H9 (cell line): ENCODE data around the gene CCDC160. TPM values are rescaled to one million over a fixed set of nuclear protein-coding genes. Genes with fewer than 3 reads are reported as not detected.

Source experiments
- DNase-seq: peaks from one replicate; pipeline ENCODE4 v3.0.0-alpha.2; 2017
- H2AFZ ChIP-seq: one replicate; pipeline ENCODE4 v1.6.1; 2013; ENCODE audit warnings: mild to moderate bottlenecking, low read length, control low read depth, moderate library complexity
- H2AK5ac ChIP-seq: 2 replicates; pipeline ENCODE4 v1.6.1; 2013; ENCODE audit warnings: low read length, control low read depth, mixed read lengths; ENCODE audit not compliant: insufficient read length
- H2BK120ac ChIP-seq: one replicate; pipeline ENCODE4 v1.6.1; 2013; ENCODE audit warnings: low read depth, mild to moderate bottlenecking, low read length, control low read depth, inconsistent platforms; ENCODE audit not compliant: poor library complexity, severe bottlenecking
- H2BK12ac ChIP-seq: 2 replicates; pipeline ENCODE4 v1.6.1; 2013; ENCODE audit warnings: low read length, control low read depth, mixed read lengths, low read depth; ENCODE audit not compliant: insufficient read length
- H2BK15ac ChIP-seq: 2 replicates; pipeline ENCODE4 v1.6.1; 2013; ENCODE audit warnings: low read depth, low read length, control low read depth
- H2BK20ac ChIP-seq: one replicate; pipeline ENCODE4 v1.6.1; 2013; ENCODE audit warnings: low read depth, mild to moderate bottlenecking, low read length, control low read depth, inconsistent platforms; ENCODE audit not compliant: poor library complexity, severe bottlenecking
- H2BK5ac ChIP-seq: 2 replicates; pipeline ENCODE4 v1.6.1; 2013; ENCODE audit warnings: low read length, control low read depth, mixed read lengths; ENCODE audit not compliant: insufficient read length
- H3K14ac ChIP-seq: 2 replicates; pipeline ENCODE4 v1.6.1; 2013; ENCODE audit warnings: low read length, control low read depth; ENCODE audit not compliant: insufficient read depth
- H3K18ac ChIP-seq: 2 replicates; pipeline ENCODE4 v1.6.1; 2013; ENCODE audit warnings: low read depth, mild to moderate bottlenecking, mixed read lengths, low read length, control low read depth; ENCODE audit not compliant: insufficient read length
- H3K23ac ChIP-seq: 2 replicates; pipeline ENCODE4 v1.6.1; 2013; ENCODE audit warnings: low read length, control low read depth, mixed read lengths, low read depth; ENCODE audit not compliant: insufficient read length
- H3K23me2 ChIP-seq: 2 replicates; pipeline ENCODE4 v1.6.1; 2013; ENCODE audit warnings: low read depth, mild to moderate bottlenecking, mixed read lengths, low read length, control low read depth; ENCODE audit not compliant: insufficient read length, poor library complexity, severe bottlenecking
- H3K27ac ChIP-seq: 2 replicates; pipeline ENCODE4 v1.5.1; 2013; ENCODE audit warnings: low read length, control low read depth, mixed read lengths, low read depth; ENCODE audit not compliant: insufficient read length
- H3K27me3 ChIP-seq: 2 replicates; pipeline ENCODE4 v1.6.1; 2013; ENCODE audit warnings: low read length, control low read depth, inconsistent platforms; ENCODE audit not compliant: insufficient read depth
- H3K4ac ChIP-seq: 2 replicates; pipeline ENCODE4 v1.6.1; 2013; ENCODE audit warnings: low read depth, mild to moderate bottlenecking, control low read depth, inconsistent platforms, low read length, moderate library complexity
- H3K4me1 ChIP-seq: 2 replicates; pipeline ENCODE4 v1.6.1; 2013; ENCODE audit warnings: low read length, control low read depth, inconsistent platforms; ENCODE audit not compliant: insufficient read depth
- H3K4me2 ChIP-seq: 2 replicates; pipeline ENCODE4 v1.6.1; 2013; ENCODE audit warnings: low read length, control low read depth, mixed read lengths; ENCODE audit not compliant: insufficient read length, insufficient read depth
- H3K56ac ChIP-seq: 2 replicates; pipeline ENCODE4 v1.6.1; 2013; ENCODE audit warnings: low read depth, mild to moderate bottlenecking, mixed read lengths, low read length, control low read depth; ENCODE audit not compliant: insufficient read length
- H3K79me1 ChIP-seq: 2 replicates; pipeline ENCODE4 v1.6.1; 2013; ENCODE audit warnings: low read depth, mild to moderate bottlenecking, moderate library complexity, low read length, control low read depth, inconsistent platforms; ENCODE audit not compliant: insufficient read depth, poor library complexity, severe bottlenecking
- H3K79me2 ChIP-seq: 2 replicates; pipeline ENCODE4 v1.6.1; 2013; ENCODE audit warnings: low read length, control low read depth, inconsistent platforms; ENCODE audit not compliant: insufficient read depth
- H3K9ac ChIP-seq: 2 replicates; pipeline ENCODE4 v1.6.1; 2013; ENCODE audit warnings: low read length, control low read depth, mixed read lengths; ENCODE audit not compliant: insufficient read length; ENCODE audit errors: extremely low read depth
- H3K9me3 ChIP-seq: one replicate; pipeline ENCODE4 v1.6.1; 2013; ENCODE audit warnings: low read depth, low read length, inconsistent platforms; ENCODE audit not compliant: control insufficient read depth
- H3T11ph ChIP-seq: one replicate; pipeline ENCODE4 v1.6.1; 2013; ENCODE audit warnings: mild to moderate bottlenecking, low read length, control low read depth, inconsistent platforms
- H4K20me1 ChIP-seq: one replicate; pipeline ENCODE4 v1.6.1; 2013; ENCODE audit not compliant: control insufficient read depth, insufficient read length, insufficient read depth
- H4K5ac ChIP-seq: 2 replicates; pipeline ENCODE4 v1.6.1; 2013; ENCODE audit warnings: low read depth, mild to moderate bottlenecking, mixed read lengths, low read length, control low read depth; ENCODE audit not compliant: insufficient read length
- H4K8ac ChIP-seq: replicated peaks from 2 replicates; pipeline ENCODE4 v1.6.1; 2013; ENCODE audit warnings: low read length, control low read depth, mixed read lengths, low read depth; ENCODE audit not compliant: insufficient read length
- H4K91ac ChIP-seq: 2 replicates; pipeline ENCODE4 v1.6.1; 2013; ENCODE audit warnings: low read depth, mild to moderate bottlenecking, moderate library complexity, mixed read lengths, low read length, control low read depth; ENCODE audit not compliant: insufficient read length
- H3K27ac Mint-ChIP-seq, 3 experiments: 2 replicates in 2 of 3; 3 replicates in 1 of 3; pipeline ENCODE4 v1.8.0; 2020 to 2021; ENCODE audit warnings: mixed read lengths in 3 of 3, mild to moderate bottlenecking in 1 of 3, moderate library complexity in 1 of 3
- H3K27me3 Mint-ChIP-seq: 2 replicates; pipeline ENCODE4 v1.8.0; 2021; ENCODE audit warnings: low read depth, mild to moderate bottlenecking, moderate library complexity, mixed read lengths
- H3K36me3 Mint-ChIP-seq, 3 experiments: 2 replicates in 2 of 3; 3 replicates in 1 of 3; pipeline ENCODE4 v1.8.0; 2020 to 2021; ENCODE audit warnings: low read depth in 3 of 3, mixed read lengths in 3 of 3; ENCODE audit not compliant: insufficient read depth in 1 of 3
- H3K4me1 Mint-ChIP-seq, 2 experiments: 2 replicates each; pipeline ENCODE4 v1.8.0; 2020; ENCODE audit warnings: mixed read lengths in 2 of 2
- H3K4me3 Mint-ChIP-seq, 2 experiments: 2 replicates in 1 of 2; 3 replicates in 1 of 2; pipeline ENCODE4 v1.8.0; 2020 to 2021; ENCODE audit warnings: mild to moderate bottlenecking in 2 of 2, mixed read lengths in 2 of 2, moderate library complexity in 1 of 2
- H3K9me3 Mint-ChIP-seq, 2 experiments: 2 replicates in 1 of 2; 3 replicates in 1 of 2; pipeline ENCODE4 v1.8.0; 2020; ENCODE audit warnings: mild to moderate bottlenecking in 2 of 2, mixed read lengths in 2 of 2, moderate library complexity in 1 of 2
- WGBS: extraction: QIAGEN DNeasy Blood & Tissue Kit; methylation state at CpG from one replicate; pipeline ENCODE4 v1.1.7; 2013; ENCODE audit warnings: missing lambda C conversion rate, low lambda C conversion rate, mixed read lengths; ENCODE audit not compliant: insufficient read length; ENCODE audit errors: extremely low coverage; 5-methylcytosine and 5-hydroxymethylcytosine counted together
- total RNA-seq: library from RNA; stranded (reverse); gene quantifications from 2 replicates; pipeline ENCODE4 v1.2.1, GENCODE V29; 2021
- TF ChIP-seq, protein P1 (sequence below): fragments of 200-600 bp; sonication (generic); conservative IDR thresholded peaks from 3 replicates; pipeline ENCODE4 v1.8.0; 2021; ENCODE audit warnings: antibody characterized with exemption, mild to moderate bottlenecking

The CCDC160 gene
- total RNA-seq, 1 experiment from 2014 or later, result 1.2 TPM

DNA sequence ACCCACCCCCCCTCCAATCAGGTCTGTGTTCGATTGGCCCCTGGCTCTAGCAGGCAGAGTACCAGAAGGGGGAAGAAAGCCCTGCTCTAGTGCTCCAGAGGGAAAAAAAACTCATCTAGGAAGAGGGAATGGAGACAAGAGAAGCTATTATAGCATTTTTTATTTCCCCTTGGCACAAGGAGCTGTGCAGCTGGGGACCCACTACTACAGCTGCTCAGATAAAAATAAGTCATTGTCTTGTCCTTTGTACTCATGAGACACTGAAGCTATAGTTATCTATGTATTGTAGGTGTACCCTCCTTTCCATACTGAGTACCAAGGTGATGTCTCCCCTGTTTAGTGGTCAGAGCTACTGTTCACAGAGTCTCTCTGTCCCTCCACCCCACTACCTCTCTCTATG, 14.3 kb downstream of the CCDC160 start:
- Mint-ChIP-seq H3K4me1 (peaks cover 5 to 16% of the 10 kb centered on the region in 2 experiments; a peak in 3 of 4 replicates), H3K27me3 (no peaks in the 10 kb centered on the region), H3K9me3 (peaks cover 0 to 33% of the 10 kb centered on the region in 2 experiments; a peak in 3 of 5 replicates), H3K36me3 (no peaks in the 10 kb centered on the region), H3K27ac (no peak overlapping the region), H3K4me3 (no peak overlapping the region)
- no peak overlapping the region for H3K14ac ChIP-seq
- no peak overlapping the region for H3K9ac ChIP-seq
- no peak overlapping the region for H2BK15ac ChIP-seq
- no peaks in the 10 kb centered on the region for H4K20me1 ChIP-seq
- H2AK5ac ChIP-seq, result no peak overlapping the region
- no peaks in the 10 kb centered on the region for H3K9me3 ChIP-seq
- no peak overlapping the region for H3K23ac ChIP-seq
- no peak overlapping the region for H4K5ac ChIP-seq
- no peaks in the 10 kb centered on the region for H3K79me2 ChIP-seq
- no peaks in the 10 kb centered on the region for H3K79me1 ChIP-seq
- no peak overlapping the region for H3K4ac ChIP-seq
- no peak overlapping the region for H4K8ac ChIP-seq
- H3K4me1 ChIP-seq, result no peaks in the 10 kb centered on the region
- no peaks in the 10 kb centered on the region for H3K27me3 ChIP-seq
- TF ChIP-seq, protein P1, sequence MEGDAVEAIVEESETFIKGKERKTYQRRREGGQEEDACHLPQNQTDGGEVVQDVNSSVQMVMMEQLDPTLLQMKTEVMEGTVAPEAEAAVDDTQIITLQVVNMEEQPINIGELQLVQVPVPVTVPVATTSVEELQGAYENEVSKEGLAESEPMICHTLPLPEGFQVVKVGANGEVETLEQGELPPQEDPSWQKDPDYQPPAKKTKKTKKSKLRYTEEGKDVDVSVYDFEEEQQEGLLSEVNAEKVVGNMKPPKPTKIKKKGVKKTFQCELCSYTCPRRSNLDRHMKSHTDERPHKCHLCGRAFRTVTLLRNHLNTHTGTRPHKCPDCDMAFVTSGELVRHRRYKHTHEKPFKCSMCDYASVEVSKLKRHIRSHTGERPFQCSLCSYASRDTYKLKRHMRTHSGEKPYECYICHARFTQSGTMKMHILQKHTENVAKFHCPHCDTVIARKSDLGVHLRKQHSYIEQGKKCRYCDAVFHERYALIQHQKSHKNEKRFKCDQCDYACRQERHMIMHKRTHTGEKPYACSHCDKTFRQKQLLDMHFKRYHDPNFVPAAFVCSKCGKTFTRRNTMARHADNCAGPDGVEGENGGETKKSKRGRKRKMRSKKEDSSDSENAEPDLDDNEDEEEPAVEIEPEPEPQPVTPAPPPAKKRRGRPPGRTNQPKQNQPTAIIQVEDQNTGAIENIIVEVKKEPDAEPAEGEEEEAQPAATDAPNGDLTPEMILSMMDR, result no peak
- H3K23me2 ChIP-seq, result no peaks in the 10 kb centered on the region
- H3K56ac ChIP-seq, result no peak overlapping the region
- no peak overlapping the region for H2BK5ac ChIP-seq
- no peak overlapping the region for H3K27ac ChIP-seq
- no peak overlapping the region for H4K91ac ChIP-seq
- no peak overlapping the region for H2BK12ac ChIP-seq
- H2BK120ac ChIP-seq, result no peak overlapping the region
- H3K18ac ChIP-seq, result no peak overlapping the region
- DNase-seq, result no peak
- WGBS, result no CpG with 5 or more reads among the region's 1 CpG
- H2BK20ac ChIP-seq, result no peak overlapping the region
- H3T11ph ChIP-seq, result no peak overlapping the region
- no peak overlapping the region for H2AFZ ChIP-seq
- H3K4me2 ChIP-seq, result no peak overlapping the region
